GM23338 (cell line): Measurements from ENCODE around the gene EXO1. TPM values are rescaled to one million over a fixed set of nuclear protein-coding genes. Genes with fewer than 3 reads are reported as not detected.

Source experiments
- ATAC-seq: fragments of 200-7000 bp; cut with Tn5 transposase; 3 replicates; pipeline ENCODE4 v1.9.1; 2020
- DNase-seq: peaks from one replicate; pipeline ENCODE4 v3.0.0-alpha.2; 2015; ENCODE audit warnings: low spot score
- H2AFZ ChIP-seq: fragments of 200-600 bp; sonication (generic); 2 replicates; pipeline ENCODE4 v1.8.0; 2016; ENCODE audit warnings: antibody characterized with exemption, mild to moderate bottlenecking, moderate library complexity
- H3F3A ChIP-seq: fragments of 200-600 bp; sonication (generic); replicated peaks from 2 replicates; pipeline ENCODE4 v1.8.0; 2017; ENCODE audit warnings: antibody characterized with exemption, mixed run types, low read depth
- H3K27ac ChIP-seq: fragments of 200-600 bp; sonication (generic); 2 replicates; pipeline ENCODE4 v1.6.1; 2016; ENCODE audit warnings: low read depth
- H3K27me3 ChIP-seq: fragments of 200-600 bp; sonication (generic); 2 replicates; pipeline ENCODE4 v1.8.0; 2016; ENCODE audit warnings: mild to moderate bottlenecking, mixed run types, moderate library complexity; ENCODE audit not compliant: insufficient read depth
- H3K36me3 ChIP-seq: fragments of 200-600 bp; sonication (generic); 2 replicates; pipeline ENCODE4 v1.8.0; 2016; ENCODE audit warnings: mild to moderate bottlenecking; ENCODE audit not compliant: insufficient read depth
- H3K4me1 ChIP-seq: fragments of 200-600 bp; sonication (generic); 2 replicates; pipeline ENCODE4 v1.8.0; 2016; ENCODE audit warnings: mild to moderate bottlenecking, moderate library complexity; ENCODE audit not compliant: insufficient read depth
- H3K4me2 ChIP-seq: fragments of 200-600 bp; sonication (generic); 2 replicates; pipeline ENCODE4 v1.7.1; 2017; ENCODE audit warnings: mixed run types
- H3K4me3 ChIP-seq: fragments of 200-600 bp; sonication (generic); 2 replicates; pipeline ENCODE4 v1.6.1; 2016; ENCODE audit warnings: mixed run types
- H3K79me2 ChIP-seq: fragments of 200-600 bp; sonication (generic); replicated peaks from 2 replicates; pipeline ENCODE4 v1.8.0; 2017; ENCODE audit warnings: mild to moderate bottlenecking; ENCODE audit not compliant: insufficient read depth
- H3K9me2 ChIP-seq: fragments of 200-600 bp; sonication (generic); 2 replicates; pipeline ENCODE4 v1.8.0; 2017; ENCODE audit not compliant: insufficient read depth
- H4K20me1 ChIP-seq: fragments of 200-600 bp; sonication (generic); replicated peaks from 2 replicates; pipeline ENCODE4 v1.8.0; 2017; ENCODE audit warnings: mild to moderate bottlenecking; ENCODE audit not compliant: insufficient read depth
- H3K27ac Mint-ChIP-seq: 2 replicates; pipeline ENCODE4 v1.8.0; 2020; ENCODE audit warnings: inconsistent platforms, mild to moderate bottlenecking, moderate library complexity, mixed read lengths
- H3K27me3 Mint-ChIP-seq: 3 replicates; pipeline ENCODE4 v1.8.0; 2022; ENCODE audit warnings: low read depth, mild to moderate bottlenecking, moderate library complexity, mixed read lengths, inconsistent platforms; ENCODE audit not compliant: insufficient read depth, poor library complexity
- H3K36me3 Mint-ChIP-seq: 3 replicates; pipeline ENCODE4 v1.8.0; 2021; ENCODE audit warnings: low read depth, mild to moderate bottlenecking, inconsistent platforms, moderate library complexity, mixed read lengths
- H3K4me1 Mint-ChIP-seq: 3 replicates; pipeline ENCODE4 v1.8.0; 2020; ENCODE audit warnings: mild to moderate bottlenecking, inconsistent platforms, mixed read lengths
- H3K4me3 Mint-ChIP-seq: 3 replicates; pipeline ENCODE4 v1.8.0; 2021; ENCODE audit warnings: moderate library complexity, mild to moderate bottlenecking, inconsistent platforms, mixed read lengths
- H3K9me3 Mint-ChIP-seq: 3 replicates; pipeline ENCODE4 v1.8.0; 2020; ENCODE audit warnings: moderate library complexity, mild to moderate bottlenecking, inconsistent platforms, mixed read lengths
- CREB1 ChIP-seq: fragments of 250-450 bp; sonication (Bioruptor Pico); IDR thresholded peaks from 2 replicates; pipeline ENCODE4 v1.5.0; 2020; ENCODE audit warnings: low read depth, mild to moderate bottlenecking, moderate library complexity
- CTCF ChIP-seq, 2 experiments: fragments of 200-600 bp in 1 of 2; sonication (generic) in 1 of 2; conservative IDR thresholded peaks; 2 replicates each; pipeline versions ENCODE4 v1.5.1 to v1.6.1; 2016 to 2017; ENCODE audit warnings: antibody characterized with exemption in 2 of 2, low read depth in 2 of 2, mild to moderate bottlenecking in 2 of 2, moderate library complexity in 1 of 2
- EZH2 ChIP-seq: fragments of 200-600 bp; sonication (generic); IDR thresholded peaks from one replicate; pipeline ENCODE4 v1.8.0; 2017; ENCODE audit warnings: antibody characterized with exemption, mild to moderate bottlenecking, low read depth; ENCODE audit not compliant: unreplicated experiment
- EZH2phosphoT487 ChIP-seq: fragments of 200-600 bp; sonication (generic); IDR thresholded peaks from one replicate; pipeline ENCODE4 v1.8.1; 2018; ENCODE audit warnings: antibody characterized with exemption; ENCODE audit not compliant: unreplicated experiment
- JUNB ChIP-seq: IDR thresholded peaks from one replicate; pipeline ENCODE4 v1.6.1; 2016; ENCODE audit warnings: antibody characterized with exemption; ENCODE audit not compliant: unreplicated experiment
- NANOG ChIP-seq: IDR thresholded peaks from 2 replicates; pipeline ENCODE4 v1.6.1; 2016; ENCODE audit warnings: antibody characterized with exemption, borderline replicate concordance
- POLR2AphosphoS5 ChIP-seq: IDR thresholded peaks from 2 replicates; pipeline ENCODE4 v1.6.1; 2016; ENCODE audit warnings: antibody characterized with exemption, low read depth
- REST ChIP-seq: IDR thresholded peaks from one replicate; pipeline ENCODE4 v1.6.1; 2018; ENCODE audit warnings: antibody characterized with exemption; ENCODE audit not compliant: unreplicated experiment
- ZNF114 ChIP-seq: fragments of 250-450 bp; sonication (Bioruptor Pico); IDR thresholded peaks from 2 replicates; pipeline ENCODE4 v1.5.0; 2020; ENCODE audit warnings: mild to moderate bottlenecking, moderate library complexity
- ZNF331 ChIP-seq: fragments of 250-450 bp; sonication (Bioruptor Pico); IDR thresholded peaks from 2 replicates; pipeline ENCODE4 v1.5.0; 2020; ENCODE audit warnings: low read depth, mild to moderate bottlenecking, moderate library complexity
- ZNF462 ChIP-seq: fragments of 250-450 bp; sonication (Bioruptor Pico); IDR thresholded peaks from 2 replicates; pipeline ENCODE4 v1.5.0; 2020; ENCODE audit warnings: mild to moderate bottlenecking, moderate library complexity
- polyA plus RNA-seq: library from polyadenylated mRNA; unstranded; fragments of >200 nt; fragmentation: Nextera tagmentation; extraction: Ambion mirVana; gene quantifications from 2 replicates; pipeline ENCODE4 v1.2.1, GENCODE V29; 2016
- total RNA-seq: library from RNA; depleted of rRNA; stranded (reverse); fragments of >200 nt; shearing (Covaris generic); gene quantifications from 2 replicates; pipeline ENCODE4 v1.2.3, GENCODE V29; 2014

Gene EXO1
- total and polyA plus RNA-seq, 2 experiments from 2014 or later, result 16.2 to 34.0 TPM

GRCh38 chr1:241857131-241857530 is 9.1 kb downstream of the EXO1 start (continued):
- no peak for TF ChIP-seq REST
- TF ChIP-seq CREB1 (CRISPR knock-in tag), result no peak
- no peak for TF ChIP-seq JUNB
- no peak for TF ChIP-seq ZNF331
- no peak for TF ChIP-seq EZH2
- TF ChIP-seq ZNF114 (CRISPR knock-in tag), result no peak
- no peak for TF ChIP-seq EZH2phosphoT487

- Histone ChIP-seq H3F3A (no peaks in the 10 kb centered on the region), H3K27me3 (no peaks in the 10 kb centered on the region), H3K36me3 (peaks cover 57% of the 10 kb centered on the region; the same call in 1 of the 2 replicates), H4K20me1 (peaks cover 11% of the 10 kb centered on the region; the same call in 1 of the 2 replicates), H3K79me2 (peaks cover 6% of the 10 kb centered on the region), H3K4me1 (no peaks in the 10 kb centered on the region), H2AFZ (no peak overlapping the region), H3K4me3 (no peak overlapping the region), H3K9me2 (no peaks in the 10 kb centered on the region), H3K4me2 (no peak overlapping the region), H3K27ac (no peak overlapping the region)
- Mint-ChIP-seq H3K27ac (no peak overlapping the region), H3K27me3 (no peaks in the 10 kb centered on the region), H3K9me3 (no peaks in the 10 kb centered on the region), H3K36me3 (peaks cover 79% of the 10 kb centered on the region), H3K4me1 (no peaks in the 10 kb centered on the region), H3K4me3 (no peak overlapping the region)
- ATAC-seq (no peak), DNase-seq (no peak)
- TF ChIP-seq ZNF462 (CRISPR knock-in tag), result no peak
- no peak for TF ChIP-seq NANOG
- no peak for TF ChIP-seq EZH2phosphoT487
- no peak for TF ChIP-seq CTCF (conservative IDR thresholded peaks at IDR 0.05; ENCODE audit: low read depth in 2 of 2)
- no peak for TF ChIP-seq JUNB
- no peak for TF ChIP-seq ZNF331
- no peak for TF ChIP-seq CREB1 (CRISPR knock-in tag)
- no peak for TF ChIP-seq POLR2AphosphoS5
These were observed 12.9 kb downstream of the EXO1 start for GRCh38 chr1:241860922-241861321.
